Right kidney (tissue), 1 donor: ENCODE results near the gene HCN3.
"Not testable (repeated sequence)": the region's sequence is repeated elsewhere in the genome, so short reads cannot be mapped to it uniquely, and the experiment has no call there.

Source experiments
- DNase-seq: peaks from one replicate; pipeline ENCODE4 v3.0.0-alpha.2; 2016

HCN3 gene

DNA sequence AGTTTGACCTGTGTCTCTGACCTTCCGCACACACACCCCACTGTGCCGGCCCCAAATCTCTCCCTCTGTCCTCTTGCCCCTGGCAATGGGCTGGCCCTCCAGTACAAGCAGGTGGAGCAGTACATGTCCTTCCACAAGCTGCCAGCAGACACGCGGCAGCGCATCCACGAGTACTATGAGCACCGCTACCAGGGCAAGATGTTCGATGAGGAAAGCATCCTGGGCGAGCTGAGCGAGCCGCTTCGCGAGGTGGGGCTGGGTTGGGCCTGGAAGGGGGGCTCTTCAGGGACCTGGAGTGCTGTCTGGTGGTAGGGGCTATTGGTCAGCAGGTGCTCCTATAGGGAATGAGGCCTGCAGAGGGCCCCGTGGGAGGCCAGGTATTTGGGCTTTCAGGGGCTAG is 7.8 kb downstream of the HCN3 start:
- DNase-seq, result no peak

DNA sequence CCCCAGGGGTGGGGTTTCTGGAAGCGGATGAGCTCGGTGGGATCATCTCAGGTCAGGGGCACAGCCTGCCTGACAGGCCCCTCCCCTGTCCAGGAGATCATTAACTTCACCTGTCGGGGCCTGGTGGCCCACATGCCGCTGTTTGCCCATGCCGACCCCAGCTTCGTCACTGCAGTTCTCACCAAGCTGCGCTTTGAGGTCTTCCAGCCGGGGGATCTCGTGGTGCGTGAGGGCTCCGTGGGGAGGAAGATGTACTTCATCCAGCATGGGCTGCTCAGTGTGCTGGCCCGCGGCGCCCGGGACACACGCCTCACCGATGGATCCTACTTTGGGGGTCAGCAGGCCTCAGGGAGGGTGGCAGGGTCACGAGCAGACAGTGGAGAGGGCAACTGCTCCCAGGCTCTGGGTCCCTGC is 8.4 kb downstream of the HCN3 start:
- no peak for DNase-seq

DNA sequence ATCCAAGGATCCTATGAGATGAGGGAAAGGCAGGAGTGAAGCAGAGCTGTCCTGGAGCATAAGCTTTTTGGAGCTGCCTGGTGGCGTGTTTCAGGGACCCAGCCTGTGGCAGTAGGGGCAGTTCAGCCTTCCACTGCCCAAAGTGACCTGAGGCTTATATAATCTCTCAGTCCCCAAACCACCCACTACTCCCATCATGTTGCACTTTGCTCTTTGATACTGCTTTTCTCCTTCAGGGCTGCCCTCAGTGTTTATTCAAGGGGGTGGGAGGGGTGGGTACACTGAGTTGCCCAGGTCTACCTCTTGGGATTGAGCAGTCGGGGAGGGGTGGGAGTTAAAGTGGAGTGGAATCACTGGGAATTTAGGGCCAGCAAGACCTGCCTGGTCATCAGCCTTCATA is 9.3 kb downstream of the HCN3 start:
- no peak for DNase-seq

- no peak for DNase-seq
Measured at GRCh38 chr1:155287987-155288543, 10.8 kb downstream of the HCN3 start.

GRCh38 chr1:155291006-155291405 is 13.7 kb downstream of the HCN3 start:
- not testable (repeated sequence) for DNase-seq

DNA sequence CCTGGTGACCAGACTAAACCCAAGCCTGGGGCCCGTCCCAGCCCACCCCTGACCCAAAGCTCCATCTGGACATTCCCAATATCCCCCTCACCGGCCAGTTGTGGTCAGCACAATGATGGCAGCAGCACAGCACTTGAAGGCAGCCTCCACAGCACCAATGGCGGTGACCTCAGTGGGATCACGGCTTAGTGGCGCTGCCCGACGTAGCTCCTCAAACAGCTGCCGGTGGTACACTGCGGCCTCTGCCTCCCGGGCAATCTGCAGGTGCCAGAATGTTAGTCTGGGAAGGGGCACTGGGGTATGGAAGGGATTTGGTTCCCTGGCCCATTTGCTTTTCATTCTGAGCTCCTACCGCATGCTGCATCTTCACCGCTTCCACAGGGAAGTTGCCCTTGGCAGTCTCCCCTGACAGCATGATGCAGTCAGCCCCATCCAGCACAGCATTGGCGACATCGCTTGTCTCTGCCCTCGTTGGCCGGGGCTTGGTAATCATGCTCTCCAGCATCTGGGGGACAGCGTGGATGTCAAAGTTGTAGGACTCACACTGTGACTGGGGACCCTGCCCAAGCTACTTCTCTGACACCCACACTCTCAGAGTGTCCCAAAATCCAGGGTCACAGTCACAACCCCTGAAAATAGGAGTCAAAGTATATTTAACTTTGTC is 16.0 kb downstream of the HCN3 start:
- DNase-seq, result no peak

GRCh38 chr1:155294520-155295182 is 17.4 kb downstream of the HCN3 start:
- no peak for DNase-seq

GRCh38 chr1:155295183-155295941 is 18.1 kb downstream of the HCN3 start:
- no peak for DNase-seq

DNA sequence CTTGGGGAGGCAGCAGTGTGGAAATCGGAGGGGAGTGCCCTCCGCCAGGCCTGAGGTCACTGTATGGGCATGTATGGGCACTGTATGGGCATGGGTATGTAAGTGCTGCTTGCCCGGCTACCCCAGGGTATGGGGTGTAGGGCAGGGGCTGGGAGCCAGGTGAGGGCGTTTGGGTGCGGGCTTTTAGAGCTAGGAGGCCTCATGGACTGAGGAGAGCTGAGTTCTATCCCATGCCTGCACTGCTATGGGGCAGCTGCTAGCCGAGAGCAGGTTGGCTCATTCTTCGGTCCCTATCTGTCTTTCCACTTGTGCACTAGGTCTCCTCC is 18.6 kb downstream of the HCN3 start:
- no peak for DNase-seq

DNA sequence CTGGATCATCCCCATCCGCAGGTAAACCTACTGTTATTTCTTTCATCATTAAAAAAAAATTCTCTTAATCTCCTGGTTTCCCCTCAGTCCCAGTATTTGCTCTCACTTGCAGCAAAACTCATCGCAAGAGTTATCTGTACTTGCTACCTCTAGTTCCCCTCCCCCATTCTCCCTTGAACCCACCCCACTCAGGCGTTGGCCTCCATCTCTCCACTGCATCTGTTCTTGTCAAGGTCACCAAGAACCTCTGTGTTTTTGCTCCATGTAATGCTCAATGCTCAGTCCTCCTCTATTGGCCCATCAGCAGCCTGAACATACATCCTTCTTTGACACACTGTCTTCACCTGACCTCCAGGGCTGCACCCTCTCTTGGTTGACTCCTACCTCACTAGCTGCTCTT is 19.4 kb downstream of the HCN3 start:
- DNase-seq, result no peak

DNA sequence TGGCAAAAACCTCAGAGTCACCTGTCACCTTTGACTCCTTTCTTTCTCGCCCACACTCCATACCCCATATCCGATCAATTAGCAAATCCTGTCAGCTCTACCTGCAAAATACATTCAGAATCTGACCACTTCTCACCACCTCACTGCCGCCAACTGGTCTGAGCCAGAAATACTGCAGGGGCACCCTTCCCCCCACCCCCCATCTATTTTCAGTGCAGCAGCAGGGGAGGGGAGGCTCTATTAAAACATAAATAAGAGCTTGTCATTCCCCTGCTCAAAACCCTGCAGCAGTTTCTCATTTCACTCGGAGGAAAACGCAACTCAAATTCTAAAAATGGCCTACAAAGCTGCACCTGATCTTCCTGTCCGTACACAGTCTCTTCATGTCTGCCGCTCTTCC is 20.1 kb downstream of the HCN3 start:
- DNase-seq, result no peak

DNA sequence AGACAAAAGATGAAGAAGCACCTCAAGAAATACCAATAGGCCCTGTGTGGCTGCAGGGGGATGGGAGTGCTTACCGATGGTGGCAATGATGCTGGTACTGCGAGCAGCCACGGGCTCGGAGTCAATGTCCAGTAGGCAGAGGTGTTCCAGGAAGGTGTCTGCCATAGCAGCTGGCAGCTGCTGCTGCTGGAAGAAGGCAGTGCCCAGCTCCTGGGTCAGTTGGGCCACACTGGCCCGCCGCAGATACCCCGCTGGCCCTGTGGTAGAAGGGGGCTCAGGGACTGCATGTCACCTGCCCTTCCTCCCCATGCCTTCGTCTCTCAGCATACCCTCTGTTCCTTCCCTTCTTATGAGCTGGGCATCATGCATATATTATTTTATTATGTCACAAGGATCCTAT is 22.8 kb downstream of the HCN3 start:
- no peak for DNase-seq

- DNase-seq, result no peak
Measured at GRCh38 chr1:155300553-155301329, 23.5 kb downstream of the HCN3 start.

- no peak for DNase-seq
Measured at GRCh38 chr1:155301342-155301841, 24.1 kb downstream of the HCN3 start, which contains the start of gene PKLR. Gene PKLR (minus strand): TSS chr1:155301438. CDS start chr1:155301395, 43 bp downstream.

GRCh38 chr1:155304558-155305063 is 27.3 kb downstream of the HCN3 start:
- DNase-seq, result no peak

DNA sequence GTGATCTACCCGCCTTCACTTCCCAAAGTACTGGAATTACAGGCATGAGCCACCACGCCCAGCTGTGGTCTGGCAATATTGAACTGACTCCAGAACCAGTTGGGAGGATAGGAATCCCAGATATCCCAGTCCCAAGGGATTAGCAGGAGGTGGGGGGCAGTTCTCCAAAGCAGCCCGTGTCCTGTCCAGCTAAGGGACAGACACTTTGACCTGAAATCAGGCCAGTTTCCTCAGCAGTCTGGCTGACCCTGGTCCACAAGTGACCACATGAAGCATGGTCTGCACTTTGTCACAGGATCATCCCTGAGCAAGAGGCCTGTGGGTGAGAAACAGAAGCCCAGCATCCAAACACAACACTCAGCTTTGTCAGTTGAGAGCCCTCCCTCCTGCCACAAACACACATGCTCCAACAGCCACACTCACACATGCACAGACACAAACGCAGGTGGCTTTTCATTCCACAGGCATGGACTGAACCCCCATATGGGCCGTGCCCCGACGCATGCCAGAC is 28.7 kb downstream of the HCN3 start:
- DNase-seq, result no peak

GRCh38 chr1:155307247-155307740 is 30.0 kb downstream of the HCN3 start:
- DNase-seq, result no peak

- peak; percentile 87 for DNase-seq
Measured at GRCh38 chr1:155308493-155309422, 31.5 kb downstream of the HCN3 start, which contains the start of gene FDPS. Gene FDPS (plus strand): TSS chr1:155308866. CDS start chr1:155309790, 924 bp downstream.

DNA sequence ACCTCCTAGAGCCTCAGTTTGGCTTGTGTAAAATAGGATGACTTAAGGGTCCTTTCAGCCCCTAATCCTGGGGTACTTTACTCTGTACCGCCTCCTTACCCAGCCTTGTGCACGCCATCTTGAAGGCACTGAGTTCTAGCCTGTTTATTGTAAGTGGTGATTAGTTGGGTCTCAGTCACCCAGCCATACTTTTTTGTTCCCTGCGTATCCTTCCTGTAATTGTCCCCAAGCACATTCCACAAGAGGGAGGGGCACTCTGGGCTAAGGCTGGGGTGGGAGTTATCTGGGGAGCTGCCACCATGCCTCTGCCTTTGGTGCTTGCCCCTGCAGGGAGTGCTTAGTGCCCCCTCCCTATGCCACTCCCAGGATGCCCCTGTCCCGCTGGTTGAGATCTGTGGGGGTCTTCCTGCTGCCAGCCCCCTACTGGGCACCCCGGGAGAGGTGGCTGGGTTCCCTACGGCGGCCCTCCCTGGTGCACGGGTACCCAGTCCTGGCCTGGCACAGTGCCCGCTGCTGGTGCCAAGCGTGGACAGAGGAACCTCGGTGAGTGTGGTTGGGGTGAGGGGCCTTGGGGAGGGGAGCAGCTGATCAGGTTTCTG is 32.3 kb downstream of the HCN3 start:
- DNase-seq, result peak; percentile 52

DNA sequence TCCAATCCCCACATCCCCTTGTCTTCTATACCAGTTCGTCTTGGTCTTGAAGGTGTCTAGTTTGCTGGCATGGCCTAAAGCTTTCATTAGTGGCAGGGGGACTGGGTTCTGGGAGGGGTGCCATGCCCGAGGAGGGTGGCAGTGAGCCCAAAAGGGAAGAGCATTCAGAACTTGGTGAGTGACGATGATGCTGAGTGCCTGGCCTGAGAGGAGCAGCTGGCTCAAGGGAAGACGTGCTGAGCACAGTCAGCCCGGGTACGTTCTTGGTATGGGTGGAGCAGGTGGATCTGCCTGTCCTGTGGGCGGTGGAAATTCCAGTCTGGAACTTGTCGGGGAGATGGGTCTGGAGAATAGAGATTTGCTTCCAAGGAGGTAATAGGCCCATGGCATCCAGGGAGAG is 36.0 kb downstream of the HCN3 start:
- no peak for DNase-seq
